Measurements from ENCODE around the gene MYOZ3.

The MYOZ3 gene, protein sequence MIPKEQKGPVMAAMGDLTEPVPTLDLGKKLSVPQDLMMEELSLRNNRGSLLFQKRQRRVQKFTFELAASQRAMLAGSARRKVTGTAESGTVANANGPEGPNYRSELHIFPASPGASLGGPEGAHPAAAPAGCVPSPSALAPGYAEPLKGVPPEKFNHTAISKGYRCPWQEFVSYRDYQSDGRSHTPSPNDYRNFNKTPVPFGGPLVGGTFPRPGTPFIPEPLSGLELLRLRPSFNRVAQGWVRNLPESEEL

DNA sequence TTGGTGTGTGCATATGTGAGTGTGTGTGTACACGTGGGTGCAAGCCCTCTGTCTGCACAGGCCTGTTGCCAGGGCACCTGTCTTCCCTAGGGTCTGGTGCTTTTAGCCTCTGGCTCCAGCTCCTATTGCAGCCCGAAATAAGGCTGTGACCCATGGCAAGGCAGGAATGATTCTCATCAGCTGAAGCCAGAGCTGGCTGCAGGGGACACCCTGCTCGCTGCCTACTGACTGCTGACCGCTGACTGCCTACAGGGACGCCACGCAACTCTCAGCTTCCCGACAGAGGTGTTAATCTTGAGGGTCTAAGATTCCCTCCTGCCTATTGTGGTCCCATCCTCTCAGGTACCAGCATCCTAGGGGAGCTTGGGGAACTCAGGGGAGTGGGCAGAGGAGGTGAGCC is at the start of gene MYOZ3:
TSS of gene MYOZ3 (plus strand) at position 166 of the 400 bp plus-strand sequence. CDS start 1,691 bp downstream, outside the sequence.
- DNase-seq = no peak

DNA sequence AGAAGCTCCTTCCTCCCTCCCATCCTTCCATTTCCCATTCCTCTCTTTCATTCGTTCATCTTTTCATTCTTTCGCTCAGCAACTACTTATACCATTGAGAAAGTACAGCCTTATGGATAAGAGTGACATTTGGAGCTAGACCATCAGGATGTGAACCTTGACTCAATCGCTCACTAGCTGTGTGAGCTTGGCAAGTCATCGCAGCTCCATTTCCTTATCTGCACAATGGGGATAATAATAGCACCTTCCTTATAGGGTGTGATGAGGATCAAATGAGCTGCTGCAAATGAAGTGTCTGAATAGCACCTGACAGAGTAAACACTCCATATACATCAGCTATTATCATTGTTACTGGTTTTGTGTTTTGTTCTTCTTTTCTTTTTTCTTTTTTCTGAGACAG is 48.6 kb upstream of the MYOZ3 start:
- DNase-seq = no peak

DNA sequence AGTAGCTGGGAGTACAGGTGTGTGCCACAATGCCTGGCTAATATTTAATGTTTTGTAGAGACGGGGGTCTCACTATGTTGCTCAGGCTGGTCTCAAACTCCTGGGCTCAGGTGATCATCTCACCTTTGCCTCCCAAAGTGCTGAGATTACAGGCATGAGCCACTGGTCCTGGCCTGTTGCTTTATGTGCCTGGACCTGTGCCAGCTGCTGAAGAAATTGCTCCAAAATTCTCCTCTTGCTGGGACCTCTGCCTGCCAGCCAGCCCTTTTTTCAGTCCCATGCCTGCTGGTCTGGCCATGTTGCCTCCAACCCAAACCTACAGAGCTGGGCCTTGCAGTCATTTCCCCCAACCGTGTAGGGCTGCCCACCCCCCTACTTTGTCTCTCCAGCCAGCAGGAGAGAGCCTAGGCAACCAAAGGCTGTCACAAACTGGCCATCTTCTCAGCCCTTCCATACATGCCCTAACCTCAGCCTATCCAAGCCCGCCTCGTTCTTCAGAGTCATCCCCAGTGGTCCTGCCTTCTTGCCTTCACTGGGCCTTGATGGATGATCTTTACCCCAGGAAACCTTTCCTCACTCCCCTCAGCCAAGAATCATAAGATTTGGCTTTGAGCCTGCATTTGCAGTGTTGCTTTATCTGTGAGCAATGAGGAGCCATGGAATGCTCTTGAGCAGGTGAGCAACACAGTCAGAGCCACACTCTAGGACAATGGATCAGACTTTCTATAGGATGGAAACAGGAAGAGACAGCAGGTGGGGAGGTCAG is 48.0 kb upstream of the MYOZ3 start:
- DNase-seq = no peak

DNA sequence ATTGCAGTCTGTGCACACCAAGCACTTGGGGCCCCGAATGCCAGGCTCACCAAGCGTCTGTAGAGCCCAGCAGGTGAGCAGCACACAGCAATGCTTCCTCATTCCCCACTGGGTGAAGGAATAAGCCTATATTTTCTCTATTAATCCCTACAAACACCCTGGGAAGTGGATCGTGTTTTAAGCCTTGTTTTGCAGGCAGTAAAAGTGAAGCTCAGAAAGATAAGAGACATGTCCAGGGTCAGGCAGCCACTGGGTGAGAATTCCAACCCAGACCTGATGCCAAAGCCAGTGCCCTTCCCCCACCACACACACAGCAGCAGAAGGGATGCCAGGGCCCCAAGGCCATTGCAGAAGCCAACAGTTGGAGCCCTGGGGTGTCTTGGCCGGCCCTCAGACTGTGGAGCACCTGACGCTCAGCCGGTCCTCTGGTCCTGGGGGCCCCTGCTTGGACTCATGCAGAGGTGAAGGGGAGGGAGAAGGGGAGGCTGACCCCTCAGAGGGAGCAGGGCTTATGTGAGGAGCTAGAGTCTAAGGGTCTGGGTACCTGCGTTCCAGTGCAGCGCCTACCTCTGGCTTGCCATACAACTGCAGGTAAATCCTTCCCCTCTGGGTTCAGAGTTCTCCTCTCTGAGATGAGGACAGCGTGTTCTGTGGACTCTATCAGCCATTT is 46.9 kb upstream of the MYOZ3 start:
- DNase-seq = no peak

DNA sequence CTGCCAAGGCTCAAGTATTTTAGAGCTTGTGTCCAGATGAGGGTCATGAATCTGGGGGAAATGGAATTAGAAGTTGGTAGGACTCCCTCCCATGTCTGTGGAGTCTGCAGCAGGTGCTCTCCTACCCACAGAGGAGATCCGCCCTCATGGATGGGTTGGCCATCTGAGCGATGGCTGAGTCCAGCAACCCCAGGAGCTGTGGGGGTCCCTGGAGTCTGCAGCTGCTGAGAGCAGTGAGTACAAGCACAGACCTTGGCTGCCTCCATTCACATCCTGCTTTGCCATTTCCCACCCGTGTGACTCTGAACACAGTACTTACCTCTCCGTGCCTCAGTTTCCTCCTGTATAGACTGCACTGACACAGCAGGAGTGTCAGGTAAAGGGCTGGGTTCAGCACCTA is 46.4 kb upstream of the MYOZ3 start:
- no peak for DNase-seq

DNA sequence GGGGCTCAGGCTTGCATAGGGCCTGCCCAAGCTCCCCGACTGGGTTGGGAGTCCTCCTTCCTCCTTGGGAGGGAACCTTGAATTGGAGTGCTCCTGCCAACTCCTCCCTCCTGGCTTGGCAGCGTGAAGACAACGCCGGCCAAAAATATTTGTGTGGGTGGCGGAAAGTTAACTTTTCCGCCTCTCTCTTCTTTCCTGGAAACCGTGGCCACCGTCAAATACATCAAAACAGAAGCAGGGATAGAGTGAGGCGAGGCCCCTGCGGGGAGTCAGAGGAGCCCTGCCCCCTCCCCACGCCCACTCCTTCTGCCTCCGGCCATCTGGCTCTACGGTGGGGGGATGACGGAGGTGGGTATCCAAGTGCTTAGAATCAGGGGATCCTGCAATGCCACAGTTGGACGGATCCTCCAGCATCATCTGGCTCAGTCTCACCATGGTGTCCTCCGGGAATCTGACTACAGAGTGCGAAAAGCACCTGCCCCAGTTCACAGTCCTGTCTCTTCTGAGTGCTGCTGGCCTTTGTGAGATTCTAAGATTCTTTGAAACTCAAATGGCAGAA is 45.8 kb upstream of the MYOZ3 start:
- DNase-seq = no peak

DNA sequence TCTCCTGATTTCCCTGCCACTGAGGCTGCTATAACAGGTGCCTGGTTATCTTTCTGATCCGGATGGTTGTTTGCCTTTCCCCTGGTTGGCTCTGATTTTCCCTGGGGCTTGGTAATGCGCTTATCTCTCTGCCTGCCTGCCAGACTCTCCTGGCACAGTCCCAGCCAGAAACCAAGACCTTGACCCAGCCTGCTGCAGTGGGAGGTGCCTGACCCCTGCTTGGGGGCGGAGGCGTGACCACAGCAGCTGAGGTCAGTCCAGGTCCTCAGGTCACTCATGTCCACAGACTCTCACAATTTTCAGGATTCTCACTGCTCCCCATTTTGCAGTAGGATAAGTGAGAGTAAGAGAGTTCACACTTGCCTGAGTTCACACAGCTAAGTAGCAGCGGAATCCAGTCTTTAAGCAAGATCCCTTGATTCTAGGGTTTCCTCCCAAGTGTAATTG is 45.0 kb upstream of the MYOZ3 start:
- DNase-seq = no peak

DNA sequence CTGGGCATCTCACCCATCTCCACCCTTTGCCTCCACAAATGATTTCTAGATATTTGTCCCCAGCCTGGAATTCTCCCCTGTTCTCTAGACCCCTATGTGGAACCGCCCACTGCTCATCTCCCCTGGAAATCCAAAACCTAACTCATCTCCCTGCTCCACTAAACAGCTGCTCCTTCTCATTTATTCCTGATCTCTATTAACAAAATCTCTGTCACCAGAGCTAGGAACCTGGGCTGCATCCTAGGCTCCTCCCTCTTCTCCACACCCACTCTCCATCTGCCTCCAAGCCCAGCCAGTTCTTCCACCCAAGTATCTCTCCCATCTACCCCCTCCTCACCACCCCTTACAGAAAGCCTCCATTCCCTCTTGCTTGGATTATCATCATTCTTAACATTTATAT is 44.5 kb upstream of the MYOZ3 start:
- no peak for DNase-seq

DNA sequence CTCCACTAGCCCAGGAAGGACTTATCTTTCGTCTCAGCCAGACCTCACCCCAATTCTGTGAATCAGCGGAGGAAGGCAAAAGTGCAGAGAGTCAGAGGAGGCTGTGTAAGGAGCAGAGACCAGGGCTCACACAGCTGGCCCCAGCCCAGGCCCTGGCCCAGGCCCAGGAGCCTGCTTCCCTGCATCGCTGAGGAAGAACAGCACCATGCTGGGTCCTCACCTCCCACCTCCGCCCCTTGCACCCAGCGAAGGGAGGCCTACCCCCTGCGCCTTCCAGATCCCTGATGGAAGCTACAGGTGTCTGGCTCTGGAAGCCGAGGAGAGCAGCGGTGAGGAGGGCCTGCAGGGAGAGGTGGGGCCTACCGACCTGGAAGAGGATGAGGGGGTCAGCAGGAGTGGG is 42.9 kb upstream of the MYOZ3 start:
- no peak for DNase-seq

DNA sequence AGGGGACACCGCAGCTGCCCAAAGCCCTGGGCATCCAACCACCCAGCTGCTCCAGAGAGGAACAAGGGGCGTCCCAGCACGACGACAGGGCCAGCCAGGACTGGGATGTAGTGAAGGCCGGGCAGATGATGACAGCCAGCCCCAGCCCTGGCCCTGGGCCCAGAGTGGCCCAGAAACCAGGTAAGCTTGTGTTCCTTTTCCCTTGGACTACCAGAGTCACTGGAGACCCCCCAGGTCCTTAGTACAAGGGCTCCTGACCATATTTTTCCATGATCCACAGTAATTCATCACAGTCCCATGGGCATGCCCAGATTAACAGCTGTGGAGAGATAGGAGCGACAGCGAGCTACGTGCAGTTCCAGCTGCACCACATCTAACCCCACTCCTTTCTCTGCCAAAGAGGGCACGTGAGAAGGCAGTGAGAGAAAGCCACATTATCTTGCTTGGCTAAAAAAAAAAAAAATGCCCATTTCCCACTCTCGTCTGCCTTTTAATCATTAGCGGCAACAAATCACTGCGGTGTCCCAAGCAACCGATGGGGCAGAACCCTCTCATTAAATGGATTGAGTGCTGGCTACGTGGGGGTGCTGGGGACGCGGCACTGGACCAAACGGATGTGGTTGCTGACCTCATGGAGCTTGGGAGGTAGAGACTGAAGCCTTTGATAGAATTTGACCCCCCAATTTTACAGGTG is 42.3 kb upstream of the MYOZ3 start:
- no peak for DNase-seq

DNA sequence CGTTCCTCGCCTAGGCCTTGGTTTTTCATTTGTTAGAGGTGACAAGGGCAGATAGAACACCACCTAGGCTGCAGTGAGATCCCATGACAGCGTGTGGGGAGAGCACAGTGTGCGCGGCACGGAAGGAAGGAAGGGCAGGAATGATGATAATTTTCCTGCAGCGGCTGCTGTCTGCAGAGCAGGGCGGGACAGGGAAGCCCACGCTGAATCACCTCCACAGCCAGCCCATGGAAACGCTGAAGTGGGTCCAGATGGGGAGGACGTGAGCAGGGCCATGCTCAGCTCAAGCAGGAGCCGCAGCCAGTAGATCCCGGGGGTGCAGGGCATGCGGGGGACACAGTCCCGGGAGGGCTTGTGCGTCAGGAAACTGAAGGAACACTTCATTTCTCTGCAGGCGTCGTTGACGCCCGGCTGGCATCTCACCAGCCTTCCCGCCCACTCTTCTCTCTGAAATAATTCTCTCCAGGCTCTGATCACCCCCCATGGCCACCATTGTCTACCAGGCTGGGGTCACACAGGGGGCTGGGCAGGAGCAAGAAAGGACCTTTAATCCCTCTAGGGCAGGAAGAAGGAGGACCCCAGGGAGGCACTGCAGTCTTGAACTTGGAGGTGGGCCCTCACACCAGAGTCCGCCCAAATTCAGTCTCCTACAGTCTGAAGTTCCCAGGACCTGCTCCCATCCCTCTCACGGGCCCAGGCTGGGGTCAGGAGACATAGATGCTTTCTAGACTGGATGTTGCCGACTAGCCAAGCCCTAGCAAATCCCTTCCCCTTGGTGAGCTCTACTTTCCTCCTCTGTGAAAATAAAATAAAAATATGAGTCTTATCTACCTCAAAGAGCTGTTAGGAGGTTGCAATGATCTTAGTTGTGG is 41.5 kb upstream of the MYOZ3 start:
- DNase-seq = no peak

DNA sequence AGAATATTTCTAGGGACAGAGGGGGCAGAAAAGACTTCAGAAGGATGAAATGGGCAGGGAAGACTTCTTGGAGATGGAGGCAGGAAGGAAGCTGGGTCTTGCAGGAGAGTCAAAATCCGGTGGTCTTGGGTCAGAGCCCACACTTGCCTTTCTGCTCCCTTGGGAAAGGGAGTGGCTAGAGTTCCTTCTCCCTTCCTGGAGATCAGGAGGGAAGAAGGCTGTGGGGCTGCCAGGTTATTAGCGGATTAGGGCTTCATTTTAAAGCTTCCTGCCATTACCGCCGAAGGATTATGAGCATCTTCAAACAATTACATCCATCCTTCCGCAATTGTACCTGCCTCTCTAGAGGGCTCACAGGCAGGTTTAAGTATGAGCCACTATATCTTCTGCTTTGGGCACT is 39.8 kb upstream of the MYOZ3 start:
- DNase-seq = no peak

DNA sequence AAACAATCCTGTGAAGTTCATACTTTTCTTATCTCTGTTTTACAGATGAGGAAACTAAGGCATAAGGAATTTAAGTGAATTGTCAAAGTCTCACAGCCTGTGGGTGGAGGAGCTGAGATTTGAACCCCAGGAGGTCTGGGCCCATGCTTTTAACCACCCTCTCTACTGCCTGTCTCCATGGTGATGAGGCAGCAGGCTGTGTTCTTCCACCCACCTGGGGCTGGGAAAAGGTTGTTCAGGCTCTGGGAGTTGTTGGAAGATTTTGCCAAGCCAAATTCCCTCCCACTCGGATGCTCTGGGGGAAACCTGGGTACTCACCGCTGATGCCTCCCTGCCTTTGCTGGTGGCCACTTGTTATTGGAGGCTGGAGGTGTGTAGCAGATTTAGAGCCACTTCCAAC is 38.9 kb upstream of the MYOZ3 start:
- DNase-seq = no peak

DNA sequence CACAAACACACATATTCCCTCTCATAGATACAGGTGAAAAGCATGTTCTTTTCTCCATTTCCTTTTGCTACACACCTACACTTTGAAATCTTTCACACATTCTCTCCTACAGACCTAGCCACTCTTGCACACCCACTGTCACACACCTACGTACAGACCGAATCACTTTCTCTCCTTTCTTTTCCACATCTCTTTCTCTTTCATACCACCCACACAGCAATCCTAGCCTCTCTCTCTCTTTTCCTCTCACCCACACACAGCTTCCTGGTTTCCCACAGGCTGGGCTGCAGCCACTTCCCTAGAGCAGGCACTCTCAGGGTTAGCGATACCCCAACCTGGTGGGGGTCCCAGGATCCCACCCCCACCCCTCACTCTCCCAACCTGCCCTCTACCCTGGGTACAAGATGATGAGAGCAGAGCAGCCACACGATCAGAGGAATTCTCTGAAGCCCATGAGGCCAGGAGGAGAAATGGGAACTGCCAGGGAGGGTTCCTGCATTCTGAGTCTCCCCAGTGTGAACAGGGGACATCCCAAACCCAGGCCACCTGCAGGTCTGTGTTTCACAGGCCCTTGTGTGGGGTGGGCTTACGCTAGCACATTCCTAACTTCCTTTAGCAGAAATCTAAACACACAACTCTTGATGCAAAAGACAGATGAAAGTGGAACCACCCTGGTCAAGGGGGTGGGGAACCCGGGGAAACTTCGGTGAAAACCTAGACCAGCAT is 37.7 kb upstream of the MYOZ3 start:
- no peak for DNase-seq

DNA sequence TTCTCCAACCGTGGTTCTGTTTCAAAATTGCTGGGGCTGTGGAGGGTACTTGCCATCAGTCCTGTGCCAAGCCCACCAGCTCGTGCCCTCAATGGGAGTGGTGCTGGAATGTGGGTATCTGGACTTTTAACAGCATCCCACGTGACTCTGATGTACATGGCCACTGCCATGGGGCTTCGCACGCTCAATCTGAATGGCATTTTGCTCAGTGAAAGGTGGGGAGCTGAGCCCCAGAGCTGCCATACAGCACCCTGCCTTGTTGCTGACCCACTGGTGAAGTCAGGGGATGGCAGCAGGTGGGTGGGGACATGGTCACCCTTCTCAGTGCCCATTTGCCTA is 37.2 kb upstream of the MYOZ3 start:
- no peak for DNase-seq

DNA sequence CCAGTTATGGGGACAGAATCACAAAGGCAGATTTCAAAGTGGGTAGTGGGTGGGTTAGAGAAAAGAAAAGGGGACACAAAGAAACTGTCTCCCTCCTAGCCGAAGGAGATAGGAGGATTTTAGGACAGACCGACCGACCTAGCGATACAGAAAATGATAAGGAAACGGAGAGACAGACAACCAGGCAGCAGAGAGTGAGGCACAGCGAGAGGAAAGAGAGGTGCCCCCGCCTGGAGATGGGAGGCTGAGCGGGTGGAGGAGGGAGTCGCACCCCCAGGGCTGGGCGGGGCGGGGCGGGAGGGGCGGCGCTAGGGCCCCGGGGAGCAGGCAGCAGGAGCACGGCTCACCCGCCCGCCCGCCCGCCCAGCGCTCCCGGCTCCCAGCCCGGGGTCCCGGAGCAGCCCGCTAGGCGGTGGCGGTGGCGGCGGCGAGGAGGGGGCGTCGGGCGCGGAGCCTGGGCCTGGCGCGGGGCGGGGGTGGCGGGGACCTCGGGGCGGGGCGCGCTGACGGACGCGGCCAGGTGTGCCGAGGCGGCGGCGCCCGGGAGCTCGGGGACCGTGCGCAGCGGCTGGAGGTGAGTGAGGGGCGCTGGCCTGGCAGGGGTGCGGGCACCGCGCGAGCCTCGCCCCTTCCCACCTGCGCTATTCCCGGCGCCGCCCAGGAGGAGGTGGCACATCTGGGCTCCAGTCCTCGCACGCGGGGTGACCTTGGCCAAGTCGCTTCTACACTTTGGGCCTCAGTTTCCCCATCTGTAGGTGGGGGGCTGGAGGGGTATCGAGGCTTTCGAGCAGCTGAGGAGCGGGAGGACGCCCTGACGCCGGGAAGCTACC is 36.5 kb upstream of the MYOZ3 start:
- no peak for DNase-seq

DNA sequence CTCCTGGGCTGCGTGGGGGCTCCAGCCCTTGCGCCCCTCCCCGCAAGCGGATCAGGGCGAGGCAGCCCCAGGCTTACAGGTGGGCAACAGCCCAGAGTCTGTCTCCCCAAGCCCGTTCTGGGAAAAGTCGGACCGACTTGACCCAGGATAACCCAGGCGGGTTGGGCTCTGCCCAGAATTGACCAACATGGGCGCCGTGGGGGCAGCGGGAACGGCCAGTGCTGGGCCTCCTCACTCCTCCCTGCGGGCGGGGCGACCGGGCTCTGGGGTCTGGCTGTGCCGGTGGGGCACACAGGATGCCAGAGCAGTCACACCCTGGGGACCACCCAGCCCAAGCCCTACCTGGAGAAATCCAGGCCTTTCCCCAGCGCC is 35.9 kb upstream of the MYOZ3 start:
- DNase-seq = no peak

DNA sequence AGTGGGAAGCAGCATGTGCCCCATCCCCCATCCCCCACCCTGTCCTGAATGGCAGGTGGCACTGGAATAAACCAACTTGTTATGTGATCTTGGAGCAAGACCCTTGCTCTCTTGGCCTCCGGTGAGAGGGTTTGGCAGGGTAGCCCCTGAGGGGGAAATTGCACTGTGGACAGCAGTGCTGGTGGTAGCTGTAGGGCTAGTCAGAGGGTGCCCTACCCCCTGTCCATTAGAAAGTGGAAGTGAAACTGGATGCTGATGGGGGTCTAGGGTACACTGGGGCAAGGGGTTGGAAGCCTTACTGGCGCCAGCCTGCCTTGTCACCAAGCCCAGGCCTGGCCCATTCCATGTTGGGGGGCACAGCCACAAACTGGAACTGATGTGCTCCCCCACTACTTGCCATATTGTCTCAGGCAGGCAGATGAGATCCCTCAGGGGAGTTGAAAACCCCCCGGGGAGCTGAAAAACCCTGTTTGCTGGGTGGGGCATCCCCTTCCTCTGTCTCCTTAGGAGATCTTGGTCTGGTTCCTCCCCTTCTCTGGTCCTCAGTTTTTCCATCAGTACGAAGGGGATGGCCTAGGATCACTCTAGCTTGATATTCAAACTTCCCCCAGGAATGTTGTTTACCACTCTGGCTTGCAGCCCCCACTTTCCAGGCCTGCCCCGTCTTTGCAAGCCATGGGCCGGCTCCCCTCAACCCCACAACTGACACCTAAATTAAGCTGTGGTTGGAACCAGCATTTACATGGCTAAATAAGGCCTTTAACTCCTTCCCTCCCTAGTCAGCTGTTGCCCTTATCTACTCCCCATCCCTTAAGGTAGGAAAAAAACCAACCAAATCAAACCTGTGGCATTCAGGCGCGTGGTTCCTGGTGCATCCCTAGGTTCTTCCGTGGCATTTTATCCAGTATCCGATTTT is 35.0 kb upstream of the MYOZ3 start:
- no peak for DNase-seq

DNA sequence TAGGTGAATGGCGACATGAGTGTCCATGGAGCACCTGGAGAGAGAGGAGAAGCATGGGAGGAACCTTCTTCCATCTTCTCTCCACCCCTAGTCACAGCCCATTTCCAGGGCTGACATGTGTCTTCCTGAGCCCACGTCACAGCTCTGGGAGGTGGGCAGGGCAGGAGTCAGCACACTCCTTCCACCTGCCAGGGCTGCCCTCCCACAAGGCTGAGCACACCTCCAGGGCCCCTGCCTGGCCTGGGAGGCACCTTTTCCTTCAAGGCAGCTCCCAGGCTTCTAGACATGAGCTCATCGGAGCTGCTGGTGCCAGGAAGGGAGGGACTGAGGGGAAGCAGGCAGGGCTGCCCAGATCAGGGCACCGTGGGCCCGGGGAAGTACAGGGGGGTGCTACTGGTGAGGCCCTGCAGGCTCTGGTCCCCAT is 34.2 kb upstream of the MYOZ3 start:
- DNase-seq = no peak

Data from T1000 (cell line).